GM23338 (cell line): ENCODE data around the gene VPS8. TPM values are rescaled to one million over a fixed set of nuclear protein-coding genes. Genes with fewer than 3 reads are reported as not detected.

Source experiments
- ATAC-seq: fragments of 200-7000 bp; cut with Tn5 transposase; 3 replicates; pipeline ENCODE4 v1.9.1; 2020
- DNase-seq: peaks from one replicate; pipeline ENCODE4 v3.0.0-alpha.2; 2015; ENCODE audit warnings: low spot score
- H2AFZ ChIP-seq: fragments of 200-600 bp; sonication (generic); 2 replicates; pipeline ENCODE4 v1.8.0; 2016; ENCODE audit warnings: antibody characterized with exemption, mild to moderate bottlenecking, moderate library complexity
- H3F3A ChIP-seq: fragments of 200-600 bp; sonication (generic); replicated peaks from 2 replicates; pipeline ENCODE4 v1.8.0; 2017; ENCODE audit warnings: antibody characterized with exemption, mixed run types, low read depth
- H3K27ac ChIP-seq: fragments of 200-600 bp; sonication (generic); 2 replicates; pipeline ENCODE4 v1.6.1; 2016; ENCODE audit warnings: low read depth
- H3K27me3 ChIP-seq: fragments of 200-600 bp; sonication (generic); 2 replicates; pipeline ENCODE4 v1.8.0; 2016; ENCODE audit warnings: mild to moderate bottlenecking, mixed run types, moderate library complexity; ENCODE audit not compliant: insufficient read depth
- H3K36me3 ChIP-seq: fragments of 200-600 bp; sonication (generic); 2 replicates; pipeline ENCODE4 v1.8.0; 2016; ENCODE audit warnings: mild to moderate bottlenecking; ENCODE audit not compliant: insufficient read depth
- H3K4me1 ChIP-seq: fragments of 200-600 bp; sonication (generic); 2 replicates; pipeline ENCODE4 v1.8.0; 2016; ENCODE audit warnings: mild to moderate bottlenecking, moderate library complexity; ENCODE audit not compliant: insufficient read depth
- H3K4me2 ChIP-seq: fragments of 200-600 bp; sonication (generic); 2 replicates; pipeline ENCODE4 v1.7.1; 2017; ENCODE audit warnings: mixed run types
- H3K4me3 ChIP-seq: fragments of 200-600 bp; sonication (generic); 2 replicates; pipeline ENCODE4 v1.6.1; 2016; ENCODE audit warnings: mixed run types
- H3K79me2 ChIP-seq: fragments of 200-600 bp; sonication (generic); replicated peaks from 2 replicates; pipeline ENCODE4 v1.8.0; 2017; ENCODE audit warnings: mild to moderate bottlenecking; ENCODE audit not compliant: insufficient read depth
- H3K9me2 ChIP-seq: fragments of 200-600 bp; sonication (generic); 2 replicates; pipeline ENCODE4 v1.8.0; 2017; ENCODE audit not compliant: insufficient read depth
- H4K20me1 ChIP-seq: fragments of 200-600 bp; sonication (generic); replicated peaks from 2 replicates; pipeline ENCODE4 v1.8.0; 2017; ENCODE audit warnings: mild to moderate bottlenecking; ENCODE audit not compliant: insufficient read depth
- H3K27ac Mint-ChIP-seq: 2 replicates; pipeline ENCODE4 v1.8.0; 2020; ENCODE audit warnings: inconsistent platforms, mild to moderate bottlenecking, moderate library complexity, mixed read lengths
- H3K27me3 Mint-ChIP-seq: 3 replicates; pipeline ENCODE4 v1.8.0; 2022; ENCODE audit warnings: low read depth, mild to moderate bottlenecking, moderate library complexity, mixed read lengths, inconsistent platforms; ENCODE audit not compliant: insufficient read depth, poor library complexity
- H3K36me3 Mint-ChIP-seq: 3 replicates; pipeline ENCODE4 v1.8.0; 2021; ENCODE audit warnings: low read depth, mild to moderate bottlenecking, inconsistent platforms, moderate library complexity, mixed read lengths
- H3K4me1 Mint-ChIP-seq: 3 replicates; pipeline ENCODE4 v1.8.0; 2020; ENCODE audit warnings: mild to moderate bottlenecking, inconsistent platforms, mixed read lengths
- H3K4me3 Mint-ChIP-seq: 3 replicates; pipeline ENCODE4 v1.8.0; 2021; ENCODE audit warnings: moderate library complexity, mild to moderate bottlenecking, inconsistent platforms, mixed read lengths
- H3K9me3 Mint-ChIP-seq: 3 replicates; pipeline ENCODE4 v1.8.0; 2020; ENCODE audit warnings: moderate library complexity, mild to moderate bottlenecking, inconsistent platforms, mixed read lengths
- CREB1 ChIP-seq: fragments of 250-450 bp; sonication (Bioruptor Pico); IDR thresholded peaks from 2 replicates; pipeline ENCODE4 v1.5.0; 2020; ENCODE audit warnings: low read depth, mild to moderate bottlenecking, moderate library complexity
- CTCF ChIP-seq, 2 experiments: fragments of 200-600 bp in 1 of 2; sonication (generic) in 1 of 2; conservative IDR thresholded peaks; 2 replicates each; pipeline versions ENCODE4 v1.5.1 to v1.6.1; 2016 to 2017; ENCODE audit warnings: antibody characterized with exemption in 2 of 2, low read depth in 2 of 2, mild to moderate bottlenecking in 2 of 2, moderate library complexity in 1 of 2
- JUNB ChIP-seq: IDR thresholded peaks from one replicate; pipeline ENCODE4 v1.6.1; 2016; ENCODE audit warnings: antibody characterized with exemption; ENCODE audit not compliant: unreplicated experiment
- STAT1 ChIP-seq: IDR thresholded peaks from one replicate; pipeline ENCODE4 v1.6.1; 2016; ENCODE audit warnings: antibody characterized with exemption; ENCODE audit not compliant: unreplicated experiment
- ZNF331 ChIP-seq: fragments of 250-450 bp; sonication (Bioruptor Pico); IDR thresholded peaks from 2 replicates; pipeline ENCODE4 v1.5.0; 2020; ENCODE audit warnings: low read depth, mild to moderate bottlenecking, moderate library complexity
- polyA plus RNA-seq: library from polyadenylated mRNA; unstranded; fragments of >200 nt; fragmentation: Nextera tagmentation; extraction: Ambion mirVana; gene quantifications from 2 replicates; pipeline ENCODE4 v1.2.1, GENCODE V29; 2016
- total RNA-seq: library from RNA; depleted of rRNA; stranded (reverse); fragments of >200 nt; shearing (Covaris generic); gene quantifications from 2 replicates; pipeline ENCODE4 v1.2.3, GENCODE V29; 2014
- TF ChIP-seq, protein P1 (sequence below): fragments of 250-450 bp; sonication (Bioruptor Pico); IDR thresholded peaks from 2 replicates; pipeline ENCODE4 v1.5.0; 2020; ENCODE audit warnings: mild to moderate bottlenecking, moderate library complexity
- TF ChIP-seq, protein P2 (sequence below): IDR thresholded peaks from 2 replicates; pipeline ENCODE4 v1.6.1; 2016; ENCODE audit warnings: antibody characterized with exemption

VPS8 gene
- total and polyA plus RNA-seq, 2 experiments from 2014 or later: 17.3 to 45.5 TPM

DNA sequence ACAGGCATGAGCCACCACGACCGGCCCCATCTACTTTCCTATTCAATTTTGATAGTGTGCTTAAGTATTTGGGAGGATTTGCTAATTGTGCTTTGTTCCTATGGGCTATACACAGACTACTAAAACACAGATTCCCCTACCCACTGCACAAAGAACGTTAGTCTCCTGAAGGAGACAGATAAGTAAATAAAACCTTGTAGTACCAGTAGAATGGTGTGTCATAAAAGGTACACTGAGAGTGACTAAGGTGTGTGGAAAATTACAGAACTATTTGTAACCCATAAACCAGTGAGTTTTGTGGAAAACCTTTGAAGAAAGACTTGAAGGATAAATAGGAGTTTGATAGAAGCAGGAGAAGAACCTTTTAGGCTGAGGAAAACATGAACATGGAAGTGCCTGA lies 158.2 kb downstream of the VPS8 start (continued):
- TF ChIP-seq, protein P1, sequence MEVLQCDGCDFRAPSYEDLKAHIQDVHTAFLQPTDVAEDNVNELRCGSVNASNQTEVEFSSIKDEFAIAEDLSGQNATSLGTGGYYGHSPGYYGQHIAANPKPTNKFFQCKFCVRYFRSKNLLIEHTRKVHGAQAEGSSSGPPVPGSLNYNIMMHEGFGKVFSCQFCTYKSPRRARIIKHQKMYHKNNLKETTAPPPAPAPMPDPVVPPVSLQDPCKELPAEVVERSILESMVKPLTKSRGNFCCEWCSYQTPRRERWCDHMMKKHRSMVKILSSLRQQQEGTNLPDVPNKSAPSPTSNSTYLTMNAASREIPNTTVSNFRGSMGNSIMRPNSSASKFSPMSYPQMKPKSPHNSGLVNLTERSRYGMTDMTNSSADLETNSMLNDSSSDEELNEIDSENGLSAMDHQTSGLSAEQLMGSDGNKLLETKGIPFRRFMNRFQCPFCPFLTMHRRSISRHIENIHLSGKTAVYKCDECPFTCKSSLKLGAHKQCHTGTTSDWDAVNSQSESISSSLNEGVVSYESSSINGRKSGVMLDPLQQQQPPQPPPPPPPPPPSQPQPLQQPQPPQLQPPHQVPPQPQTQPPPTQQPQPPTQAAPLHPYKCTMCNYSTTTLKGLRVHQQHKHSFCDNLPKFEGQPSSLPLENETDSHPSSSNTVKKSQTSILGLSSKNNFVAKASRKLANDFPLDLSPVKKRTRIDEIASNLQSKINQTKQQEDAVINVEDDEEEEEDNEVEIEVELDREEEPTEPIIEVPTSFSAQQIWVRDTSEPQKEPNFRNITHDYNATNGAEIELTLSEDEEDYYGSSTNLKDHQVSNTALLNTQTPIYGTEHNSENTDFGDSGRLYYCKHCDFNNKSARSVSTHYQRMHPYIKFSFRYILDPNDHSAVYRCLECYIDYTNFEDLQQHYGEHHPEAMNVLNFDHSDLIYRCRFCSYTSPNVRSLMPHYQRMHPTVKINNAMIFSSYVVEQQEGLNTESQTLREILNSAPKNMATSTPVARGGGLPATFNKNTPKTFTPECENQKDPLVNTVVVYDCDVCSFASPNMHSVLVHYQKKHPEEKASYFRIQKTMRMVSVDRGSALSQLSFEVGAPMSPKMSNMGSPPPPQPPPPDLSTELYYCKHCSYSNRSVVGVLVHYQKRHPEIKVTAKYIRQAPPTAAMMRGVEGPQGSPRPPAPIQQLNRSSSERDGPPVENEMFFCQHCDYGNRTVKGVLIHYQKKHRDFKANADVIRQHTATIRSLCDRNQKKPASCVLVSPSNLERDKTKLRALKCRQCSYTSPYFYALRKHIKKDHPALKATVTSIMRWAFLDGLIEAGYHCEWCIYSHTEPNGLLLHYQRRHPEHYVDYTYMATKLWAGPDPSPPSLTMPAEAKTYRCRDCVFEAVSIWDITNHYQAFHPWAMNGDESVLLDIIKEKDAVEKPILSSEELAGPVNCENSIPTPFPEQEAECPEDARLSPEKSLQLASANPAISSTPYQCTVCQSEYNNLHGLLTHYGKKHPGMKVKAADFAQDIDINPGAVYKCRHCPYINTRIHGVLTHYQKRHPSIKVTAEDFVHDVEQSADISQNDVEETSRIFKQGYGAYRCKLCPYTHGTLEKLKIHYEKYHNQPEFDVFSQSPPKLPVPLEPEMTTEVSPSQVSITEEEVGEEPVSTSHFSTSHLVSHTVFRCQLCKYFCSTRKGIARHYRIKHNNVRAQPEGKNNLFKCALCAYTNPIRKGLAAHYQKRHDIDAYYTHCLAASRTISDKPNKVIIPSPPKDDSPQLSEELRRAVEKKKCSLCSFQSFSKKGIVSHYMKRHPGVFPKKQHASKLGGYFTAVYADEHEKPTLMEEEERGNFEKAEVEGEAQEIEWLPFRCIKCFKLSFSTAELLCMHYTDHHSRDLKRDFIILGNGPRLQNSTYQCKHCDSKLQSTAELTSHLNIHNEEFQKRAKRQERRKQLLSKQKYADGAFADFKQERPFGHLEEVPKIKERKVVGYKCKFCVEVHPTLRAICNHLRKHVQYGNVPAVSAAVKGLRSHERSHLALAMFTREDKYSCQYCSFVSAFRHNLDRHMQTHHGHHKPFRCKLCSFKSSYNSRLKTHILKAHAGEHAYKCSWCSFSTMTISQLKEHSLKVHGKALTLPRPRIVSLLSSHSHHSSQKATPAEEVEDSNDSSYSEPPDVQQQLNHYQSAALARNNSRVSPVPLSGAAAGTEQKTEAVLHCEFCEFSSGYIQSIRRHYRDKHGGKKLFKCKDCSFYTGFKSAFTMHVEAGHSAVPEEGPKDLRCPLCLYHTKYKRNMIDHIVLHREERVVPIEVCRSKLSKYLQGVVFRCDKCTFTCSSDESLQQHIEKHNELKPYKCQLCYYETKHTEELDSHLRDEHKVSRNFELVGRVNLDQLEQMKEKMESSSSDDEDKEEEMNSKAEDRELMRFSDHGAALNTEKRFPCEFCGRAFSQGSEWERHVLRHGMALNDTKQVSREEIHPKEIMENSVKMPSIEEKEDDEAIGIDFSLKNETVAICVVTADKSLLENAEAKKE (CRISPR knock-in tag): no peak

DNA sequence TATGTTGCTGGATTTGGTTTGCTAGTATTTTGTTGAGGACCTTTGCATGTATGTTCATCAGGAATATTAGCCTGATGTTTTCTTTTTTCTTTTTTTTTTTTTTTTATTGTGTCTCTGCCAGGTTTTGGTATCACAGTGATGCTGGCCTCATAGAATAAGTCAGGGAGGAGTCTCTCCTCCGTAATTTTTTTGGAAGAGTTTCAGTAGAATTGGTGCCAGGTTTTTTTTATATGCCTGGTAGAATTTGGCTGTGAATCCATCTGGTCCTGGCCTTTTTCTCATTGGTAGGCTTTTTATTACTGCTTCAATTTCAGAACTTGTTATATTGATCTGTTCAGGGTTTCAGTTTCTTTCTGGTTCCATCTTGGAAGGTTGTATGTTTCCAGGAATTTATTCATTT lies 165.8 kb downstream of the VPS8 start:
- no peak overlapping the region for H3K4me3 Mint-ChIP-seq
- no peaks in the 10 kb centered on the region for H3K36me3 ChIP-seq
- no peak overlapping the region for H3K27ac Mint-ChIP-seq
- no peaks in the 10 kb centered on the region for H3K27me3 ChIP-seq
- no peaks in the 10 kb centered on the region for H3F3A ChIP-seq
- no peaks in the 10 kb centered on the region for H3K4me1 ChIP-seq
- no peak overlapping the region for H2AFZ ChIP-seq
- H3K4me2 ChIP-seq: no peak overlapping the region
- peaks cover 5% of the 10 kb centered on the region; the same call in 1 of the 3 replicates for H3K9me3 Mint-ChIP-seq
- no peak overlapping the region for H3K4me3 ChIP-seq
- no peak overlapping the region for H3K27ac ChIP-seq
- no peak for ATAC-seq
- no peaks in the 10 kb centered on the region for H3K79me2 ChIP-seq
- H3K9me2 ChIP-seq: no peaks in the 10 kb centered on the region
- no peak for DNase-seq
- H3K36me3 Mint-ChIP-seq: peaks cover 19% of the 10 kb centered on the region; the same call in 2 of the 3 replicates
- no peaks in the 10 kb centered on the region for H3K27me3 Mint-ChIP-seq
- no peaks in the 10 kb centered on the region for H4K20me1 ChIP-seq
- no peaks in the 10 kb centered on the region; the same call in 2 of the 3 replicates for H3K4me1 Mint-ChIP-seq
- TF ChIP-seq CREB1 (CRISPR knock-in tag) (no peak), JUNB (no peak), CTCF (conservative IDR thresholded peaks at IDR 0.05; ENCODE audit: low read depth in 2 of 2) (no peak), ZNF331 (CRISPR knock-in tag) (no peak), STAT1 (no peak)
- TF ChIP-seq, protein P2, sequence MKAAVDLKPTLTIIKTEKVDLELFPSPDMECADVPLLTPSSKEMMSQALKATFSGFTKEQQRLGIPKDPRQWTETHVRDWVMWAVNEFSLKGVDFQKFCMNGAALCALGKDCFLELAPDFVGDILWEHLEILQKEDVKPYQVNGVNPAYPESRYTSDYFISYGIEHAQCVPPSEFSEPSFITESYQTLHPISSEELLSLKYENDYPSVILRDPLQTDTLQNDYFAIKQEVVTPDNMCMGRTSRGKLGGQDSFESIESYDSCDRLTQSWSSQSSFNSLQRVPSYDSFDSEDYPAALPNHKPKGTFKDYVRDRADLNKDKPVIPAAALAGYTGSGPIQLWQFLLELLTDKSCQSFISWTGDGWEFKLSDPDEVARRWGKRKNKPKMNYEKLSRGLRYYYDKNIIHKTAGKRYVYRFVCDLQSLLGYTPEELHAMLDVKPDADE: no peak
- TF ChIP-seq, protein P1 (CRISPR knock-in tag): no peak
